ENCODE data around the gene GLMP.

GLMP gene

DNA sequence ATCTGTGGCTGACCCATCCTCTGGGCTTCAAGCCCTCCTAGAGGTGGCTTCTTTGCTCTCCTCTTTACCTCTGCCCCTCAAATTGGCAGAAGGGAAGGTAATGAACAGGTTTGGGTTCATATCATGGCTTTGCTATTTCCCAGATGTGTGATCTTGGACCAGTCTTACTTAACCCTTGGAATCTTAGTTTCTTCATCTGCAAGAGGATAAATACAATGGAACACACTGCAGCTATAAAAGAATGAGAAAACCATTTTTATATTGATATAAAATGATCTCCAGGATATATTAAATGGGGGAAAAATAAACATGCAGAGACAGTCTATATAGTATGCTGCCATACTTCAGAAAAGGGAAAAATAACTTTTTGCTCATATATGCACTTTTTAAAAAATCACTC is 5.6 kb downstream of the GLMP start:
- Histone ChIP-seq H3K36me3 (ENCODE audit: control insufficient read depth in 2 of 2, insufficient read depth in 2 of 2, low read length in 2 of 2) (peaks cover 6 to 9% of the 10 kb centered on the region in 2 donors), H3K27me3 (ENCODE audit: control insufficient read depth in 2 of 2, insufficient read depth in 2 of 2, low read length in 2 of 2) (no peaks in the 10 kb centered on the region), H3K4me3 (ENCODE audit: low read length in 2 of 2) (no peak overlapping the region), H3K9ac (ENCODE audit: low read depth in 1 of 2, low read length in 2 of 2) (no peak overlapping the region), H3K27ac (ENCODE audit: low read depth in 2 of 2, low read length in 2 of 2) (no peak overlapping the region), H3K4me1 (ENCODE audit: control insufficient read depth in 2 of 2, insufficient read depth in 2 of 2, low read length in 2 of 2) (peaks cover 3 to 10% of the 10 kb centered on the region in 2 donors), H3K9me3 (ENCODE audit: control insufficient read depth in 2 of 2, low read length in 2 of 2) (no peaks in the 10 kb centered on the region)

DNA sequence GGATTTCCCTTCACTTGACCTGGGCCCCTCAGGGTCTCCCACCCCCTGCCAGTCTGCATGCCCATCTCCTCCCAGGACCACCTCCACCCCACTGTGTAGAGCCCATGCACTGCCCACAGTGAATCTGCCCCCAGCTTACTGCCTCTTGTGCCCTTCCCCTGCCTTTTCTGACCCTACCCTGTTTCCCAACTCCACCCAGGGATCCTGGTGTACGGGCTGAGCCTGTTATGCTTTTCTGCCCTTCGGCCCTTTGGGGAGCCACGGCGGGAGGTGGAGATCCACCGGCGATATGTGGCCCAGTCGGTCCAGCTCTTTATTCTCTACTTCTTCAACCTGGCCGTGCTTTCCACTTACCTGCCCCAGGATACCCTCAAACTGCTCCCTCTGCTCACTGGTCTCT is 9.4 kb downstream of the GLMP start:
- no peak overlapping the region for H3K27ac ChIP-seq (ENCODE audit: low read depth in 2 of 2, low read length in 2 of 2)
- no peaks in the 10 kb centered on the region for H3K9me3 ChIP-seq (ENCODE audit: control insufficient read depth in 2 of 2, low read length in 2 of 2)
- H3K4me3 ChIP-seq (ENCODE audit: low read length in 2 of 2): no peak overlapping the region
- H3K4me1 ChIP-seq (ENCODE audit: control insufficient read depth in 2 of 2, insufficient read depth in 2 of 2, low read length in 2 of 2): peaks cover 23 to 29% of the 10 kb centered on the region in 2 donors
- H3K36me3 ChIP-seq (ENCODE audit: control insufficient read depth in 2 of 2, insufficient read depth in 2 of 2, low read length in 2 of 2): peaks cover 0 to 6% of the 10 kb centered on the region in 2 donors
- H3K9ac ChIP-seq (ENCODE audit: low read depth in 1 of 2, low read length in 2 of 2): no peak overlapping the region
- no peaks in the 10 kb centered on the region for H3K27me3 ChIP-seq (ENCODE audit: control insufficient read depth in 2 of 2, insufficient read depth in 2 of 2, low read length in 2 of 2)

DNA sequence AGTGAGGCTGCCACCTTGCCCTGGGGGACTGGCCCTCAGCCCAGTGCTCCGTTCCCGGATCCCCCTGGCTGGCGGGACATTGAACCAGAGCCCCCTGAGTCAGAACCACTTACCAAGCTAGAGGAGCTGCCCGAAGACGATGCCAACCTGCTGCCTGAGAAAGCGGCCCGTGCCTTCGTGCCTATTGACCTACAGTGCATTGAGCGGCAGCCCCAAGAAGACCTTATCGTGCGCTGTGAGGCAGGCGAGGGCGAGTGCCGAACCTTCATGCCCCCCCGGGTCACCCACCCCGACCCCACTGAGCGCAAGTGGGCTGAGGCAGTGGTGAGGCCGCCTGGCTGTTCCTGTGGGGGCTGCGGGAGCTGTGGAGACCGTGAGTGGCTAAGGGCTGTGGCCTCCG is 10.0 kb downstream of the GLMP start:
- H3K4me1 ChIP-seq (ENCODE audit: control insufficient read depth in 2 of 2, insufficient read depth in 2 of 2, low read length in 2 of 2): peaks cover 24 to 29% of the 10 kb centered on the region in 2 donors
- H3K27ac ChIP-seq (ENCODE audit: low read depth in 2 of 2, low read length in 2 of 2): no peak overlapping the region

DNA sequence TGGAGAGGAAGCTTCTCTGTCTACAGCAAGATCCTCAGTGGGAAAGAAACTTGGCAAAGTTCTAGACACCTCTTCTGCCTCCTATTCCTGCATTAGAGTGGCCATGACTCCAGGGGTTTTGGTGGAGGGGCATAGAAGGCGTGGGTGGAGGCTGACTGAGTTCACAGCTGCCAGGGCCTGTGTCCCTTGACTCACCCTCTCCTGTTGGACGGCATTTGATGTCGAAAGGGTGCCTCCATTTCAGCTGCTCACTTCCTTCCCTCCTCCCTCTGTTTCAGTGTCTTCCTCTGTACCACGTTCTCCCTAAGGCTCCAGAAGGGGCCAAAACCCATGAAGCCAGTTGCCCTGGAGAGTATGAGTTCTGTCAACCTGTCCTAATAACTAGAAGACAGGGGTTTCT is 10.7 kb downstream of the GLMP start:
- H3K9ac ChIP-seq (ENCODE audit: low read depth in 1 of 2, low read length in 2 of 2): no peak overlapping the region
- H3K36me3 ChIP-seq (ENCODE audit: control insufficient read depth in 2 of 2, insufficient read depth in 2 of 2, low read length in 2 of 2): peaks cover 0 to 12% of the 10 kb centered on the region in 2 donors
- H3K4me1 ChIP-seq (ENCODE audit: control insufficient read depth in 2 of 2, insufficient read depth in 2 of 2, low read length in 2 of 2): peaks cover 24 to 29% of the 10 kb centered on the region in 2 donors
- H3K9me3 ChIP-seq (ENCODE audit: control insufficient read depth in 2 of 2, low read length in 2 of 2): no peaks in the 10 kb centered on the region
- no peaks in the 10 kb centered on the region for H3K27me3 ChIP-seq (ENCODE audit: control insufficient read depth in 2 of 2, insufficient read depth in 2 of 2, low read length in 2 of 2)
- H3K27ac ChIP-seq (ENCODE audit: low read depth in 2 of 2, low read length in 2 of 2): no peak overlapping the region
- H3K4me3 ChIP-seq (ENCODE audit: low read length in 2 of 2): no peak overlapping the region

More for the DNA sequence above, 10.0 kb downstream of the GLMP start:
- H3K9me3 ChIP-seq (ENCODE audit: control insufficient read depth in 2 of 2, low read length in 2 of 2): no peaks in the 10 kb centered on the region
- no peak overlapping the region for H3K4me3 ChIP-seq (ENCODE audit: low read length in 2 of 2)
- no peaks in the 10 kb centered on the region for H3K27me3 ChIP-seq (ENCODE audit: control insufficient read depth in 2 of 2, insufficient read depth in 2 of 2, low read length in 2 of 2)
- H3K36me3 ChIP-seq (ENCODE audit: control insufficient read depth in 2 of 2, insufficient read depth in 2 of 2, low read length in 2 of 2): peaks cover 0 to 7% of the 10 kb centered on the region in 2 donors
- H3K9ac ChIP-seq (ENCODE audit: low read depth in 1 of 2, low read length in 2 of 2): no peak overlapping the region

DNA sequence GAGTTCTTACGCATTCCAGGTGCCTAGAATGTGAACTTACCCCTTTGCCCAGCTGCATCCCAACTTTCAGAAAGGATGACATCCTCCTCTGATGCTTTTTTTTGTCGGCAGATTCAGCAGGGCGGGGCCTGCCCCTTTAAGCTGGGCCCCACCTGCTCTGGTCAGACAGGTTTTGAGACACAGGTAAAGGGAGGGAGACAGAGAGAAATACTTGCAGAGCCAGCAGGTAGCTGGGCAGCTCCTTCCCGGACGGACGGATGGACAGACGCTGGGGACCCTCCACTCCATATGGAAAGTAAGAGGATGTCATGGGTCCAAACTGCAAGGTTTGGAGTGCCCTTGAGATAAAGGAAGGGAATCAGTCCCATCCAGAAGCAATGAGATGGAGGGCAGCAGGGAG is 11.4 kb downstream of the GLMP start, which contains the start of gene TMEM79:
TMEM79 (plus strand) TSS at position 214 of the 400 bp plus-strand sequence. CDS start 902 bp downstream, outside the sequence.
- peak within 1 kb of the TSS; percentile 89 to 90 for H3K9ac ChIP-seq (ENCODE audit: low read depth in 1 of 2, low read length in 2 of 2)
- peak within 1 kb of the TSS; percentile 65 to 92 for H3K27ac ChIP-seq (ENCODE audit: low read depth in 2 of 2, low read length in 2 of 2)
- H3K4me3 ChIP-seq (ENCODE audit: low read length in 2 of 2): peak within 1 kb of the TSS; percentile 95 to 99
- peaks cover 0 to 12% of the 10 kb centered on the region in 2 donors for H3K36me3 ChIP-seq (ENCODE audit: control insufficient read depth in 2 of 2, insufficient read depth in 2 of 2, low read length in 2 of 2)
- peaks cover 24 to 29% of the 10 kb centered on the region in 2 donors for H3K4me1 ChIP-seq (ENCODE audit: control insufficient read depth in 2 of 2, insufficient read depth in 2 of 2, low read length in 2 of 2)
- H3K9me3 ChIP-seq (ENCODE audit: control insufficient read depth in 2 of 2, low read length in 2 of 2): no peaks in the 10 kb centered on the region
- H3K27me3 ChIP-seq (ENCODE audit: control insufficient read depth in 2 of 2, insufficient read depth in 2 of 2, low read length in 2 of 2): no peaks in the 10 kb centered on the region

DNA sequence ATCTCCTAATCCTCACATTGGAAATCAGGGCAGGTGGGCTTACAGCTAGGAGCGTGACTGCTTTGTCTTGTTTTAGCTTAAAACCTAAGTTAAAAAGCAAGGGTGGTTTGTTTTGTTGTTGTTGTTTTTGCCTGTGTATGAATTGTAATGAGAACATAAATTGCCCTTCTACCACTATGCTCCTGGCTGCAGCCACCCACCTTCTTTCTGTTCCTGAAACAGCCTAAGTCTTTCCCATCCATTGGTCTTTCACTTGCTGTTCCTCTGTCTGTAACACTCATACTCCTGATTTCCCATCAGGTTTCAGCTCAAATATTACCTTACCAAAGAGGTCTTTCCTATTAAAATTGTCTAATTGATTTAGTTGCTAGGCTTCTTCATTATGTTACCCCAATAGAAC is 12.0 kb downstream of the GLMP start:
- Histone ChIP-seq H3K27ac (ENCODE audit: low read depth in 2 of 2, low read length in 2 of 2) (no peak overlapping the region), H3K9ac (ENCODE audit: low read depth in 1 of 2, low read length in 2 of 2) (peak overlapping the region; percentile 89 to 90), H3K9me3 (ENCODE audit: control insufficient read depth in 2 of 2, low read length in 2 of 2) (no peaks in the 10 kb centered on the region), H3K36me3 (ENCODE audit: control insufficient read depth in 2 of 2, insufficient read depth in 2 of 2, low read length in 2 of 2) (peaks cover 5 to 14% of the 10 kb centered on the region in 2 donors), H3K4me3 (ENCODE audit: low read length in 2 of 2) (peak overlapping the region; percentile 95 to 99), H3K27me3 (ENCODE audit: control insufficient read depth in 2 of 2, insufficient read depth in 2 of 2, low read length in 2 of 2) (no peaks in the 10 kb centered on the region), H3K4me1 (ENCODE audit: control insufficient read depth in 2 of 2, insufficient read depth in 2 of 2, low read length in 2 of 2) (peaks cover 24 to 29% of the 10 kb centered on the region in 2 donors)

DNA sequence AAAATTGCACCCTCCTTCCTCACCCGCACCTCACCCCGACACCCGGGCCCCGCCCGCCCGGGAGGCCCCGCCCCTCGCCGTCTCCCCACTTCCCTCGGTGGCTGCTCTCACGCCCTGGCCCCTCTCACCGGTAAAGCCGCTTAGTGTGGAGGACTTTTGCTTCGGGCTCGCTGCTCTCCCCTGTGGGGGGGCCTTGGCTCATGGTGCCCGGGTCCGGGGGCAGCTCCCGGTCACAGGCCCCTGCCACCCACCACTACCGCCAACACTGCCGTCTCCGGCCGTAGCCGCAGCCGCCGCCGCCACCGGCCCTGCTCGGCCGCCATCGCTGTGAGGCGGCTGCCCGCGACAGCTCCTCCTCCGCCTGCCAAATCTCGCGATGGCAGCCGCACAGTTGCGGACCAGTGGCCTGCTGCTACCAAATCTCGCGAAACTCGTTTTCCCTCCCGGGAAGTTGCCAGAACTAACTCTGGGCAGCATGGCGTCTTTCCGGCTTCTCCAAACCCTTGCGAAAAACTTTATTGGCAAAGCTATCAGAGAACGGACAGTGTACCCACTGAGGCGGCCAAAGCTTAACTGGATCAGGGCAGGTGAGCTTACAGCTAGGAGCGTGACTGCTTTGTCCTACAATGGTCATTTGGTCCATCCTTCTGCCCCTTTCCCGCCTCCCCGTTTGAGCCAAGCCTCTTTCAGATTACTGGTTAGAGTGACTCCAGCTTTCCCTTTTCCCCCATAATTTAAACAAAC is 12.8 kb downstream of the GLMP start, which contains the start of gene SMG5:
SMG5 (minus strand) TSS at position 347 of the 744 bp plus-strand sequence; CDS start at position 202, 145 bp downstream.
- Histone ChIP-seq H3K4me1 (ENCODE audit: control insufficient read depth in 2 of 2, insufficient read depth in 2 of 2, low read length in 2 of 2) (peaks cover 24 to 29% of the 10 kb centered on the region in 2 donors), H3K4me3 (ENCODE audit: low read length in 2 of 2) (peak within 1 kb of the TSS; percentile 95 to 99), H3K27ac (ENCODE audit: low read depth in 2 of 2, low read length in 2 of 2) (peak within 1 kb of the TSS; percentile 89 to 92), H3K36me3 (ENCODE audit: control insufficient read depth in 2 of 2, insufficient read depth in 2 of 2, low read length in 2 of 2) (peaks cover 13 to 20% of the 10 kb centered on the region in 2 donors), H3K27me3 (ENCODE audit: control insufficient read depth in 2 of 2, insufficient read depth in 2 of 2, low read length in 2 of 2) (no peaks in the 10 kb centered on the region), H3K9ac (ENCODE audit: low read depth in 1 of 2, low read length in 2 of 2) (peak within 1 kb of the TSS; percentile 89 to 90), H3K9me3 (ENCODE audit: control insufficient read depth in 2 of 2, low read length in 2 of 2) (no peaks in the 10 kb centered on the region)

DNA sequence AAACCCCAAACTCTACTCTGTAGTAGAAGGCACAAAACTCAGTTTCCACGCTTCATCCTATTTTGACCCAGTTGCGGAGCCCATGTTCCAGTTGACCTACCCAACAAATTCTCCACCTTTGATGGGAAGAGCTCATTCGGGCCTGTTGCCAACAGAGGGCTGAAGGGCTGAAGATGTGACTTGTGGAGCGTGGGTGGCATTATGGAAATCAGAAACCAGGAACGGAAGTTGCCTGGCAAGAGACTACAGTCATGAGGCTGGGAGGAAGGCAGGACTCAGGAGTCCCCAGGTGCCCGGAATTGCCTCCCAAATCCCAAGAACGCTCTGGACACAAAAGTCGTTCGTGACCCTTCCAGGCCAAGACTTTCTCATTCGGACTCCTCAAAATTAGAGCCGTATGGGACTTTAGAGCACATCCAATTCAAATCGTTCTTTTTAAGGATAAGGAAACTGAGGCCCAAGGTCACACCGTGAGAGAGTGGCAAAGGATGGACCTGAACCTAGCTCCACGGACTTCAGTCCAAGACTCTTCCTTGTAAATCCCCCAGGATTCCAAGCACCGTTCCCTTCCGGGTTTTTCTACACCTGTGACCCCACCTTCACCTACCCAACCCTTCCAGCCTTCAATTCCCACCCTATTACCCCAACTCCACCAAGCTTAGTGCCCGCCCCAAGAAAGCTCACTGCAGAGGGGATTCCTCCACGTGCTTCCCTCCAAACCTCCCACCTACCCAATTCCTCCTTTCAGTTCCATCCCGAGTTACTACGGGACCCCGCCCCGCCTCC is 13.6 kb downstream of the GLMP start:
- Histone ChIP-seq H3K27me3 (ENCODE audit: control insufficient read depth in 2 of 2, insufficient read depth in 2 of 2, low read length in 2 of 2) (no peaks in the 10 kb centered on the region), H3K4me3 (ENCODE audit: low read length in 2 of 2) (peak overlapping the region; percentile 95 to 99), H3K36me3 (ENCODE audit: control insufficient read depth in 2 of 2, insufficient read depth in 2 of 2, low read length in 2 of 2) (peaks cover 18 to 25% of the 10 kb centered on the region in 2 donors), H3K4me1 (ENCODE audit: control insufficient read depth in 2 of 2, insufficient read depth in 2 of 2, low read length in 2 of 2) (peaks cover 24 to 29% of the 10 kb centered on the region in 2 donors), H3K9ac (ENCODE audit: low read depth in 1 of 2, low read length in 2 of 2) (peak overlapping the region; percentile 89 to 90), H3K27ac (ENCODE audit: low read depth in 2 of 2, low read length in 2 of 2) (peak overlapping the region; percentile 89 to 92), H3K9me3 (ENCODE audit: control insufficient read depth in 2 of 2, low read length in 2 of 2) (no peaks in the 10 kb centered on the region)

DNA sequence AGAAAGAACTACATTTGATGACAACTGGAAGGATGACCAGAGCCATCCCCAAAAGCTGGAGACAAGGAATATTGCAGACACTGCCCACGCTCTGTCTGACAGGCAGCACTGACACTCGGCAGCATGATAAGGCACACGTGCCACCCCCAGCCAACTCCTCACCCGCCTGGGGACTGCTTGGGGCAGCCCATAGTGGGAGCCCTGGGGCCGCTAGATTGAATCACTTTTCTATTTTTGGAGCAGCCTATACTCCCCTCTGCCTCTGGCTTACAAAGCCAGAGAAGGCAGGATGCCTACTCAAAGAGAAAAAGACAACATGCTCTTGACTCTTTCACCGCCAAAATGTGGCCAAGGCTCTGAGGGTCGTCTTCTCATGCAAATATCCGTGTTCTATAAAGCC is 14.2 kb downstream of the GLMP start:
- Histone ChIP-seq H3K4me1 (ENCODE audit: control insufficient read depth in 2 of 2, insufficient read depth in 2 of 2, low read length in 2 of 2) (peaks cover 24 to 29% of the 10 kb centered on the region in 2 donors), H3K9me3 (ENCODE audit: control insufficient read depth in 2 of 2, low read length in 2 of 2) (no peaks in the 10 kb centered on the region), H3K9ac (ENCODE audit: low read depth in 1 of 2, low read length in 2 of 2) (peak overlapping the region in 1 of 2 donors; percentile 90), H3K4me3 (ENCODE audit: low read length in 2 of 2) (peak overlapping the region; percentile 95 to 99), H3K27me3 (ENCODE audit: control insufficient read depth in 2 of 2, insufficient read depth in 2 of 2, low read length in 2 of 2) (no peaks in the 10 kb centered on the region), H3K27ac (ENCODE audit: low read depth in 2 of 2, low read length in 2 of 2) (no peak overlapping the region), H3K36me3 (ENCODE audit: control insufficient read depth in 2 of 2, insufficient read depth in 2 of 2, low read length in 2 of 2) (peaks cover 23 to 31% of the 10 kb centered on the region in 2 donors)

DNA sequence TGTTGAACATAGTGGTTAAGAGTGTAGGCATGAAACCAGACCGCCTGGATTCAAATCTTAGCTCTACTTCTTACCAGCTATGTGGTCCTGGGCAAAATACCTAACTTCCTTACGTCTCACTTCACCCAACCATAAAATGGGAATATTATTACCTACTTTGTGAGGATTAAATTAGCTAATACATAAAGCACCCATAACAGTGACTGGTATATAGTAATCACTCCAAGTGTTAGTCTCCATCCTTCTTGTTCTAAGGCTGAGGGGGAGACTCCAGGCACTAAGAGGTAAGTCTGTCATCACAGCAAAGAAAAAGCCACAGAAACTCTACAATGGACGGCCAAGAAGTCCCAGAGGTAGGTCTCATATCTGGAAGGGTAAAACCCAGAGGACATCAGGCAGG is 15.6 kb downstream of the GLMP start:
- Histone ChIP-seq H3K9ac (ENCODE audit: low read depth in 1 of 2, low read length in 2 of 2) (no peak overlapping the region), H3K27ac (ENCODE audit: low read depth in 2 of 2, low read length in 2 of 2) (no peak overlapping the region), H3K4me1 (ENCODE audit: control insufficient read depth in 2 of 2, insufficient read depth in 2 of 2, low read length in 2 of 2) (peaks cover 24 to 29% of the 10 kb centered on the region in 2 donors), H3K36me3 (ENCODE audit: control insufficient read depth in 2 of 2, insufficient read depth in 2 of 2, low read length in 2 of 2) (peaks cover 31 to 43% of the 10 kb centered on the region in 2 donors), H3K4me3 (ENCODE audit: low read length in 2 of 2) (no peak overlapping the region), H3K27me3 (ENCODE audit: control insufficient read depth in 2 of 2, insufficient read depth in 2 of 2, low read length in 2 of 2) (no peaks in the 10 kb centered on the region), H3K9me3 (ENCODE audit: control insufficient read depth in 2 of 2, low read length in 2 of 2) (no peaks in the 10 kb centered on the region)
